GM12801 (cell line): Measurements from ENCODE around the gene SH3PXD2A.

Experiments
- TF ChIP-seq, protein P1 (sequence below): IDR thresholded peaks from one replicate; pipeline ENCODE4 v1.5.1; 2011; ENCODE audit warnings: control low read depth; ENCODE audit not compliant: insufficient read length; ENCODE audit errors: extremely low read depth

The SH3PXD2A gene

GRCh38 chr10:103660364-103661197 lies 194.8 kb downstream of the SH3PXD2A start:
- TF ChIP-seq, protein P1, sequence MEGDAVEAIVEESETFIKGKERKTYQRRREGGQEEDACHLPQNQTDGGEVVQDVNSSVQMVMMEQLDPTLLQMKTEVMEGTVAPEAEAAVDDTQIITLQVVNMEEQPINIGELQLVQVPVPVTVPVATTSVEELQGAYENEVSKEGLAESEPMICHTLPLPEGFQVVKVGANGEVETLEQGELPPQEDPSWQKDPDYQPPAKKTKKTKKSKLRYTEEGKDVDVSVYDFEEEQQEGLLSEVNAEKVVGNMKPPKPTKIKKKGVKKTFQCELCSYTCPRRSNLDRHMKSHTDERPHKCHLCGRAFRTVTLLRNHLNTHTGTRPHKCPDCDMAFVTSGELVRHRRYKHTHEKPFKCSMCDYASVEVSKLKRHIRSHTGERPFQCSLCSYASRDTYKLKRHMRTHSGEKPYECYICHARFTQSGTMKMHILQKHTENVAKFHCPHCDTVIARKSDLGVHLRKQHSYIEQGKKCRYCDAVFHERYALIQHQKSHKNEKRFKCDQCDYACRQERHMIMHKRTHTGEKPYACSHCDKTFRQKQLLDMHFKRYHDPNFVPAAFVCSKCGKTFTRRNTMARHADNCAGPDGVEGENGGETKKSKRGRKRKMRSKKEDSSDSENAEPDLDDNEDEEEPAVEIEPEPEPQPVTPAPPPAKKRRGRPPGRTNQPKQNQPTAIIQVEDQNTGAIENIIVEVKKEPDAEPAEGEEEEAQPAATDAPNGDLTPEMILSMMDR = no peak

DNA sequence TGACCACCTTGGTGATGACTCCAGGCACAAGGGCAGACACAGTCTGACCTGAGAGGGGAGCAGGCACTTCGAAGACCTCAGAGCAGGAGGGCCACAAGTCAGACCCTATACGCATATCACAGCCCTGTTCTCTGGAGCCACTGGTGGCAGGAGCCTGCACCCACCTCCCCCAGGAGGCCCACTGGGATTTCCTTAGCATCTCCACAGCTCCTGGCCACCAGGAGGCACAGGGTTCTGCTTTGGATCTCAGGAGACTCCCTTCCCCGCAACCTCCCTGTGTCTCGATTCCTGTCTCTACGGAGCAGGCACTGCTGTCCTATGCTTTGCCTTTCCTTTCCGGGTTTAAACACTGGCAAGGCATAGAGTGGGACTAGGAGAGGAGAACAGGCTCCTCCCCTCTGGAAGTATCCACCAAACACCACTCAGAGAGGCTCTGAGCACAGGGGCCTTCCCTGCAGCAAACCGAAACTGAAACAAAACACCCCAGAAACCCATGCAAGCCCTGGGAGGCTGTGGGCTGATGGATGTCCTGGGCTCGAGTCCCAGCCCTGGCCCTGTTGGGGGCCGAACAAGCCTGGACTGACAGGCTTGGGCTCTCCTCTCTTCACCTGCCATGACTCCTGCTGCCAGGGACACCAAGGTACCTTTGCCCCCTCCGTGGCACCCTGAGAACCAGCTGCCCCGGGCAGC lies 195.6 kb downstream of the SH3PXD2A start:
- TF ChIP-seq, protein P1 = no peak

GRCh38 chr10:103658049-103658577 lies 197.3 kb downstream of the SH3PXD2A start:
- TF ChIP-seq, protein P1 = no peak

- TF ChIP-seq, protein P1 = no peak
Measured at GRCh38 chr10:103657061-103657591, 198.2 kb downstream of the SH3PXD2A start.

GRCh38 chr10:103654925-103655324 lies 200.5 kb downstream of the SH3PXD2A start:
- TF ChIP-seq, protein P1 = no peak

GRCh38 chr10:103653581-103654037 lies 201.8 kb downstream of the SH3PXD2A start:
- TF ChIP-seq, protein P1 = no peak
